Activated CD4-positive, alpha-beta T cell treated with anti-CD3 and anti-CD28 coated beads for 24 hours (primary cell): ENCODE measurements around the gene CD96.
"Not testable (repeated sequence)": the region's sequence is repeated elsewhere in the genome, so short reads cannot be mapped to it uniquely, and the experiment has no call there.

ENCODE experiments used
- DNase-seq, 2 donors: peaks; one replicate each; pipeline ENCODE4 v3.0.0-alpha.2; 2020; ENCODE audit warnings: low read depth in 2 of 2

The CD96 gene

DNA sequence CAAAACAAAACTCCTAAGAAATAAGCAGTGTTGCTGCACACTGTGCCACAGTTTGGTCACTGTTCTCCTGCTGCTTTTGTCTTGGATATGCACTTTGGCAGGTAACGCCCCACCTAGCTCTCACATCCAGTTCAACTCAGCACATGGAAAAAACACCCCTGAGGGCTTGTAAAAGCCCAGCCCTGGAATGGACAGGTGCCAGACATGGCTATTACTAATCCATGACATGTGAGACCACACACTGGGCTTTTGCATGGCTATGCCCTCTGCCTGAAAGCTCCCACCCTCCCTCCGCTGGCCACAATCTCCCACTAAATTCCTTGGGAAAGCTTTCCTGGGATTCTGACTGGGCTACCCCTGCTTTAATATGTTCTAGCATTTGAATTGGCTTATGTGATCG, 77.8 kb downstream of the CD96 start:
- no peak for DNase-seq

DNA sequence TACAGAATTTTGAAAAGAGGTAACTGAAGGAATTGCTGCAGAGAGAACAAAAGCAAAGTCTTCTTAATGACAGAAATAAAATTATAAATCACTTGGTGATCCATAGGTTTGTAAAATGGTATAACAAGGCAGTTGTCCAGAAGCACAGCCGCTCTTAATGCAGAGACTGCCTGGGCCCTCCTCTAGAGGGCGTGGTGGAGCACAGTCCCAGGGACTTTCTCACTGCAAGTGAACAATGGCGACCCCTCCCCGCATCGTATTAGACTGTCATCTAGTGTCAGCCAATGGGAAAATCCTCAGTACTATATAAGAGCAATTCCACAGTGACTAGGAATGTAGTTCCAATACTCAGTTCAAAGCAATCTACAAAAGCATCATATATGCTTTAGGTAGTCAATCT, 79.5 kb downstream of the CD96 start:
- no peak for DNase-seq

DNA sequence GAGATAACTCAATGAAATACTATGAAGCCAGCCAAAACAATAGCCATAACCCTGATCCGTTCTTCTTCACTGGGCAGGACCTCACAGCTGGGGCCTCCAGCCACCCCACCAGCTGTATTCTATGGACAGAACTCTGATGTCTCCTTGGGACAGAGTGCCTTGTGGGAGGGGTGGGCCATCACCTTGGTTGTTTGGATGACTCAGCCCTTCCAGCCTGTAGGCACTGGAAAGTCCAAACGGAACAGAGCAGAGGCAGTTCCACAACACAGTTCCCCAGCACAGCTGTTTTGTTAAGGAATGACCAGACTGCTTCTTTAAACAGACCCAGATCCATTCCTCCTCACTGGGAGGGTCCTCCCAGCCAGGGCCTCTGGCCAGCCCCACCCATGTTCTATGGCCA, 85.1 kb downstream of the CD96 start:
- DNase-seq: no peak

DNA sequence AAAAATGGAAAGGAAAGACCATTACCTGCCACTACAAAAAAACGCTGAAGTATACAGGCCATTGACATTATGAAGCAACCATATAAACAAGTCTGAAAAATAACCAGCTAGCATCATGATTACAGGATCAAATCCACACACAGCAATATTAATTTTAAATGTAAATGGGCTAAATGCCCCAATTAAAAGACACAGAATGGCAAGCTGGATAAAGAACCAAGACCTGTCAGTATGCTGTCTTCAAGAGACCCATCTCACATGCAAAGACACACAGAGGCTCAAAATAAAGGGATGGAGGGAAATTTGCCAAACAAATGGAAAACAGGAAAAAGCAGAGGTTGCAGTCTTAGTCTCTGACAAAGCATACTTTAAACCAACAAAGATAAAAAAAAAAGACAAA, 87.0 kb downstream of the CD96 start:
- DNase-seq: not testable (repeated sequence)

DNA sequence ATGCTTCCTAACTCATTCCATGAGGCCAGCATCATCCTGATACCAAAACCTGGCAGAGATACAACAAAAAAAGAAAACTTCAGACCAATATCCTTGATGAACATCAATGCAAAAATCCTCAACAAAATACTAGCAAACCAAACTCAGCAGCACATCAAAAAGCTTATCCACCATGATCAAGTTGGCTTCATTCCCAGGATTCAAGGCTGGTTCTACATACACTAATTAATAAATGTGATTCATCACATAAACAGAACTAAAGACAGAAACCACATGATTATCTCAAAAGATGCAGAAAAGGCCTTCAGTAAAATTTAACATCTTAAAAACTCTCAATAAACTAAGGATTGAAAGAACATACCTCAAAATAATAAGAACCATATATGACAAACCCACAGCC, 88.6 kb downstream of the CD96 start:
- not testable (repeated sequence) for DNase-seq

DNA sequence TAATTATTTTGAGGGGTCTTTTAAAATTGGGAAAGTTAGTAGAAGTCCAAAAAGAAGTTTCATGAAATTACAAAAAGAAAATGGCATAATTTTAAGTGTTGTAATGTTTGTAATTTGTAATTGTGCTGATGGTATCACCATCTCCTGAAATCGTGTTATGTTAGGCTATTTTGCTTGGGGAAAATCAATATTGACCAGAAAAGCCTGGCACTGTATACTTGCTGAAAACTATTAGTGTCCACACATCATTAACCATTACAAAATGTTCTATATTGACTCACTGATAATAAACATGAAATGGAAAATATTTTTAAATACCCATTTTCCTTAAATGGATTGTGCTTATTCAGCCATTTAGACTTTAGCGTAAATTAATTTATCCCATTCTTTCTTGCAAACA, 93.4 kb downstream of the CD96 start:
- DNase-seq: no peak

DNA sequence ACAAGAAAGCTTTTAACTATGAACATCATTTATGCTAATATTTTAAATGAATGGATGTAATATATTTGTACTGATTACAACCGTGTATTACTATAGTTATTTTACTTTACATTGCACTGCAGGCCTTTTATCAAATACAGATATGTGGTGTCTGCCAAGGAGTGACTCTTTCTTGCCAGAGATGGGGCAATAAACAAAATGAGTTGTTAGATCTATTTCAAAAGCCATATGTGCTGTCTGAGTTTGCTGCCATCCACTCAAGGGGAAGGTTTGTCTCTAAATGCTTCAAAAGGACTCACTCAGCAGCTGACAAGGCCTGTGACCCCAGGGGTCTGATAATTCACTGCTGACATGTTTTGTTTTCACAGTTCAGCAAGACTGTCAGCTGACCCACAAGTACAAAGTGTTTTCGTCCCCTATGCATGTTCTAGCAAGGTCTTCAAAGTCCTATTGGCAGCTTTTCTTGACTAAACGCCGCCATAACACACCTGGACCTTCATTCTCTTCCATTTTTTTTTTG, 94.4 kb downstream of the CD96 start:
- DNase-seq: no peak

DNA sequence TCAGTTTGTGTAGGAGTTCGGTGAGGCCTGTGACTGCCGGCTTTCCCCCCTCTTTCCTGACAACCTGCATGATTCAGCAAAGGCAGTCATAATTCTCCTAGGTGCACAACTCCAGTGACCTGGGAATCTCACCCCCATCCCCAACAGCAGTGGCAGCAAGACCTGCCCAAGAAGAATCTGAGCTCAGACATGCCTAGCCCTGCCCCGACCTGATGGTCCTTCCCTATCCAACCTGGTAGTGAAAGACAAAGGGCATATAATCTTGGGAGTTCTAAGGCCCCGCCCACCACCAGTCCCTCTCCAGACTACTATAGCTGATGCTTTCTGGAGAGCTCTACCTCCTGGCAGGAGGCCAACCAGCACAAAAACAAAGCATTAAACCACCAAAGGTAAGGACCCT, 97.3 kb downstream of the CD96 start:
- DNase-seq: no peak

DNA sequence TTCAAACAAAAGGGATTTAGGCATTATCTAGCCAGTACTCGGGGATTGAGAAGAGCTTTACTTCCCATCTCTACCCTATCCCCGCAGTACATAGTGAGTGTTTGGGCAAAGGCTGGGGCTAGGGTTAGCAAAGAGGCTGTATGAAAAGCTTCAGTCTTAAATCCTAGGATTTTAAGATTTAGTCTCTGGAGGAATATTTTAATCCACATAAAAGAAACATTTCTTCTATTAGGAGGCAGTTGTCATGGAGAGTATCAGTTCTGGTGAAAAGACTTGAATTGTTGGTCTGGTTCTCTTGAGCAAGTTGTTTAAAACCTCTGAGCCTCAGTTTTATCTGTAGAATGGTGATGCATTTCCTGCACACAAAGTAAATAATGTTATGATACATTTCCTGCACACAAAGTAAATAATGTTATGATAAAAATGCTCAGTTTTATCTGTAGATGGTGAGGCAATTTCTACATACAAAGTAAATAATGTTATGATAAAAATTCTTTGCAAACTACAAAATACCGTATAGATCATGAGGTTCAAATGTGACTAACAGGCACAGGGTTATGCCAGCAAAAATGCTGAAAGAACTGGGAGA, 107.1 kb downstream of the CD96 start:
- DNase-seq: no peak

DNA sequence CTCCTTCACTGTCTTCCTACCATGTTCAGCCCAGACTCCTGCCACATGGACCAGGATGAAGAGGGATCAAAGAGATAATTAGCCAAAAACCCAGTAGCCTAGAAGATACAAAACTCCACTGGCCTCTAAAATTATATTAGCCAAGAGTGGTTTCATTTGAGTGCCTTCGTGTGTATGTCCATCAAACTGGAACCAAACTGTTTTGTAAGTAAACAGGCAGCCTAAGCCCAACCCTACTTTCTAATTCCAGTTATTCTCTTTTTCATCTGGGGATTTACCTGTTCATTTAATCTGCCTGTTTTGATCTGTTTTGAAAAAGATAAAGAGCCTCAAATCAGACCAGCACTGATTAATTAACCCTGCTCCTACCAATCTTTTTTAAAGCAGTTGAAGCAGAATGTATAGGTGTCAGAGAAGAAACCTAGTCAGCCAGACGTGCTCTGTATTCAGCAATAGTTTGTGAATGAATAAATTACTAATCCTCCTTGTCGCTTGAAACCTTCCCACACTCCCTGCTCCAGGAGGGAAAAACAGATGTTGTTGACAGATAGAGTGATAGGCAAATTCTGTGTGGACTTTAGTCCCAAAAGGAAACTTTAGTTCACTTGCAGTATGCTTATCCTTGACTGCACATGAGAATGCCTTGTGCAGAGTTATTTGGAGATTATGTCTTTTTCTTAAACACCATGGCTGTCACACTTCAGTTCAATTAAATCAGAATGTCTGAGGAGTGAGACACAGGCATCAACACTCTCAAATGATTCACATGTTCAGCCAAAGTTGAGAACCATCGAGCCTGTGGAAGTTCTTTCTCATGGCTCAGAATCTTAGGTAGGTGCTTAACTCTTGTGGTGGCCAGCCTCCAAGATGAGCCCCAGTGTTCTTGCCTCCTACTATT, 108.6 kb downstream of the CD96 start:
- no peak for DNase-seq

DNA sequence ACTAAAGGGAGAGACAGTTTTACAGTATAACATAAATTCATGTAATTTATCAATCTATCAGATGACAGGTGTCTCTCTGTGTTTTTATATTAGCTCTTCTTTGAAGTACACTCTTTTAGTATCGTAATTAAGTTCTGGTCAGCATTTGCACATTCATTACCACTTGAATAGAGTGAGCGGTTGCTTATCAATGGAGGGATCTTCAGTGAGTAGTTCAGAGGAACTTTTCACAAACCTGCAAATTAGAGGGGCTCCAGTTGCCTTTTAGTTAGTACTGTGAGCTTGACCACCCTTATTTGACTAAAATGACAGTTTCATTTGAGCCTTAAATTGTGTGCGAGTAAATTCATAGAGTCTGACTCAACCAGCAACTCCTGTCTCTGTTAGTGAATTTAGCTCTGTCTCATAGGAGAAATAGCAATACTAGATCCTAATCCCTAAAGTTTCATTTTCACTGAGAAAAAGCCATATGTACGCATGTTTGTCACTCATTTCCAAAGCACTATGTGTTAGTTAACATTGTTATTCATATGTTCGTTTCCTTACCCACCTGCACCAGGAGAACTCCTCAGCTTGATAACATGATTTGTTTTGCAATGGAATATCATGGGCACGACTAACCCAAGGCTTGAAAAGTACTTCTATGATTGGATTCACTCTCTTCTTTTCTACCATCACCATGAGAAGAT, 110.6 kb downstream of the CD96 start:
- no peak for DNase-seq

DNA sequence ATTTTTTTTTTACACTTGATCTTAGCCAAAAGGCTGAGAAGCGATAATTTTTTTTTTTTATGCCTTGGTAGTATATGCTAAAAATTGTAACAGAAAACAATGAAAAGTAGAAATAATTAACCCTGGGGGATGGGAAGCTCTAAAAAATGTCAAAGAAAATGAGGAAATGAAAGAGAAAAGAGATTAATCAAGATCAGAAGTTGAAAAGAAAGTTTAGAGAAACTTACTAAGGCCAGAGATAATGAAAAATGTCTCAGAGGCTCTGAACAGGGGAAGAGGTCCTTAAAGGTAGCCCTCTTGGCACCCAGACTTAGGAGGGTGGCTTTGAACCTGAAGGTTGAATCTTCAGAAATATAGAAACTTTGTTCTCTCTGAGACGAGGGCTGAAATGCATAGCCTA, 111.8 kb downstream of the CD96 start:
- no peak for DNase-seq

DNA sequence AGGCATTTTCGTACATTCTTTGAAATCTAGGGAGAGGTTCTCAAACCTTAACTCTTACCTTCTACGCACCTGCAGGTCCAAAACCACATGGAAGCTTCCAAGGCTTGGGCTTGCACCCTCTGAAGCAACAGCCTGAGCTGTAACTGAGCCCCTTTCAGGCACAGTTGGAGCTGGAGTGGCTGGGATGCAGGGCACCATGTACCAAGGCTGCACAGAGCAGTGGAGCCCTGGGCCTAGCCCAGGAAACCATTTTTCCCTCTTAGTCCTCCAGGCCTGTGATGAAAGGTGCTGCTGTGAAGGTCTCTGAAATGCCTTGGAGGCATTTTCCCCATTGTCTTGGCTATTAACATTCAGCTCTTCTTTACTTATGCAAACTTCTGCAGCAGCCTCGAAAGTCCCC, 120.0 kb downstream of the CD96 start:
- DNase-seq: no peak

DNA sequence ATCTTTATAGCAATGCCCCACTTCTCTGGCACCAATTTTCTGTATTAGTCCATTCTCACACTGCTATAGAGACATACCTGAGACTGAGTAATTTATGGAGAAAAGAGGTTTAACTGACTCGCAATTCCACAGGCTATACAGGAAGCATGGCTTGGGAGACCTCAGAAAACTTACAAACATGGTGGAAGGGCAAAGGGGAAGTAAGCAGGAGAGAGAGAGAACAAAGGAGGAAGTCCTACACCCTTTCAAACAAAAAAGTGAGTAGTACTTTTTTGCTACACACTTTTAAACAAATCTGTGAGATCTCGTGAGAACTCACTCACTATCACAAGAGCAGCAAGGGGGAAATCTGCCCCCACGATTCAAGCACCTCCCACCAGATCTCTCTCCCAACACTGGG, 120.9 kb downstream of the CD96 start:
- no peak for DNase-seq

DNA sequence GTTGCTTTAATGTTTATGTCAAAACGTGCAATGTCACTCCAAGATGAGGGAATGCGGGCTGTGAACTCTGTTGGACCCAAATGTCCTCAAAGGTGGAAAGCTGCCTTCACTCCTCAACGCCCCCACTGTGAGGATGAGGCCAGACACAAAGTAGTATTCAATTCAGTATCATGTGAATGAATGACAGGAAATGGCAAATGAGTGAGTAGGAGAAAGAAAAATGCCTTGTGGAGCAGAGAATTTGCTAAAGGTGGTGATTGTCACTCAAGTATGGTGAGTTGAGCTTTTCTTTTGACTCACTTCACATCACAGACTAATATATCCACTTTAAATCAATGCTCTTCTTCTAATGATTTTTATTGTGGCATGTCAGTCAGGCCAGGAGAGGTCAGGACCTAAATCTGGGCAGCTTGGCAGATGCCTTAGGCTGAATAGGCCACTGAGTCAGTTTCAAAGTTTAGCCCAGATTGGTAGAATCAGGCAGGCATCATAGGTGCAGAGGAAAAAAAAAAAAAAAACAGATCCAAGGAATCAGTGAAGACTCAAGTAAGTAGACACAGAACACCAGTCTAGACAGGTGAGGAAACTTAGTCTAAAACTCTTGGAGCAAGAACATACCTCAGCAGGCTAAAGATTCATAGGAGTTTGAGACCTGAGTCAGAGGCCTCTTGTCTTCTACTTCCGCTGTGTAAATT, 124.2 kb downstream of the CD96 start:
- DNase-seq: no peak

DNA sequence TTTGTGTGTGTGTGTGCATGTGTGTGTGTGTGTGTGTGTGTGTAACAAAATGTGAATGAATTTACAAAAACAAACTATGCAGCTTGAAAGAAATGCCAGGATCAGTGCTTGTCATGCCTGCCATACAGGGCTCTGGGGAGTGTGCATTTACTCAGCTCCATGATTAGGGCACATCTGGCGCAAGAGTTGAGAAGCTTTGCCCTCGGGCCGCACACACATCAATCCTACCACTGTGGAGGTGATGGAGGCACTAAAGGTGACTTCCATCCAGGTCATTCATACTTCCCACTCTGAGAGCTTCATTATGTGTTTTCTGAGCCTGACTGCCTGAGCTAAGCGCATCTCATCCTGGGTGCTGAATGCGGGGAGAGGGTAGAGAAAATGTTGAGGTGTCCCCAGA, 125.2 kb downstream of the CD96 start:
- DNase-seq: no peak

DNA sequence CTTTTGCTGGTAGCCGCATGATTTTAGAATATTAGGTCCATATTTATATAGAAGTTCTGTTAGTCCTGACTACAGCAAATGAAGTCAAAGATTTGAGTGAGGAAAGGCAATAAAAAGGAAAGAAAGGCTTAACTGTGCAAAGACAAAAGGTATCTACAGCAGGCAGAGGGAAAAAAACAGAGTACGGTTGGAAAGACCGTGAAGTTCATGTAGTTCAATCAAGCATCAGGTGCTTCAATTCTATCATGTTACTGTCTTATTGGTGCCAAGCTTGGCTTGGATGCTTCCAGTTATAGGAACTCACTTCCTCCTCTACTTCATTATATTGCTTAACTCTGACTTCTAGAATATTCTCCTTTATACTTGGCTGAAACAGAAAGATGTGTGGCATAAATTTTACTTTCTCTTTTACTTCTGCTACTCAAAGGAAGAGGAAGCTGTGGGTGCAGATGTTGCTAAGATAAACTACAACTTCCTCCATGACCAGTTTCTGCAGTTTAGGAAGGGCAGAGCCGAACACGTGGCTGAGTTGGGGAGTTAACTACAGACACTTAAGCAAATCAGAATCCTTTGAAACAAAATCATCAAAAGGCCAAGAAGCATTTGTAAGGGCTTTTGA, 125.7 kb downstream of the CD96 start:
- DNase-seq: peak; percentile 38 to 43

DNA sequence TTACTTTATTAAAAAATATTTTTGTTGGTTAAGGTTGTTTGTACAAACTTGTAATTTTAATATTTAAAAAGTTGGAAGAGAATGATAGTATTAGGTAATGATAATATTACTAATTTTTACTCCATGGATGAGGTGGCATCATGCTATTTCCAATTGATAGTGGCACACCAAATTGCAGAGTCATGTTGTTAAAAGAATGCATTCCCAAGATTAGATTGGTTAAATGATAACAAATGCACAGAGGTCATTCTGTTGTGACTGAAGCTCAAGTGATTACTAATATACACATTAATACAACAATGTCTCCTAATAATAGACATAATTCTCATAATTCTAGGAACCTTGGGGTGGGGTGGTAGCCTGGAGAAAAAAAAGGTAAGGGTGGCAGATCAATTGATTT, 126.3 kb downstream of the CD96 start:
- no peak for DNase-seq

DNA sequence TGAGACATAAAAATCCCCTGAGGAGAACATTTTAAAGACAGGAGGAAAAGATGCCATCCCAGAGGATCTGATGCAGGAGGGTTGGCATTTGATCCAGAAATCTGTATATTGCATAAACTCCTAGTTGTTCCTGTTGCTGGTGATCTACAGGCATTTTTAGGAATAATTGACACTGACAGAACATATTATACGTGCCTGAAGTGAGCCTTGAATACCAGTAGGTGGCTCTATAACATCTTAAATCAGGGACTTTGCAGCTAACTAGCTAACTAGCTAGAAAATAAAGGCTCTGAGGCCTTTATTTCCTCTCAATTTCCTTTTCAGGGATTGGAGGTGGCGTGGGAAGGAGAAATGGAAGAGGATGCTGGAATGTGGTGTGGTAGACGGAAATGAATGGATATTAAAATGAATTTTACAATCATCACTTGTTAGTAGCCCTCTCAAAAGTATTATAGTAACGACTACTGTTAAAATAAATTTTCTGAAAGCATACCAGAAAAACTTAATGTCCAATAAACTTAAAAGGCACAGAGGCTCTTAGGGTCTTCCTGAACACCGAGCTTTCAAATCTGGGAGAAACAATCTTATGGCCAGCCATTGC, 127.0 kb downstream of the CD96 start:
- DNase-seq: no peak

DNA sequence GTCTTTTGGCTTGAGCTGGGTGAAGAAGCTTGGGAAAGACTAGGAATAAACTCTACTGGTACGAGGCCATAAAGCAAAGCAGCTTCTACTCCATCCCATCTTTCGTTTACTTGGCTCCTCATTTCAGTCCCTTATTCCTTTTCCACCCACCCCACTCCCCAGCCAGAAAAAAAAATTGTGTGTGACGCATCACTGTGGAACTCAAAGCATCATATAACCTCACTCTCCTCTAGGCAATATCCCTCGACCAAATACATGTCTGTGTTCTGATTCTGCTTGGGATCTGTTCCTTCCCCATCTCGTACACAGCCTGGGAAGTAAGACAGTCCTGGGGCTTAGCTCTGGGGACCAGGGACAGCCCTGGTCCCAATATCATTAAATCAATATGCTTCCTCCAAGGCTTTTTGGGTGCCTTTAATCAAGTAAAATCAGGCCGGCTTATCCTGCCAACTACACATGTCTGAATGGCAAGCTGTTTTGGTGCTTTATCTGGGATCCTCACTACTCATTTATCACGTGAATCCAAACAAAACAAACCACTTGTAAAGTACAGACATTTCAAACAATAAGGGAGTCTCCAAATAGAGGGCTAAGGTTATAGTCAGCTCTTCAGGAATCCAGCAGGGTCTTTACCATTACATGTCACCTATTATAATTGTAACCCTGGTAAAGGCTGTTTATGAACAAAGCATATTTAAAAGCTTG, 128.1 kb downstream of the CD96 start:
- DNase-seq: no peak

DNA sequence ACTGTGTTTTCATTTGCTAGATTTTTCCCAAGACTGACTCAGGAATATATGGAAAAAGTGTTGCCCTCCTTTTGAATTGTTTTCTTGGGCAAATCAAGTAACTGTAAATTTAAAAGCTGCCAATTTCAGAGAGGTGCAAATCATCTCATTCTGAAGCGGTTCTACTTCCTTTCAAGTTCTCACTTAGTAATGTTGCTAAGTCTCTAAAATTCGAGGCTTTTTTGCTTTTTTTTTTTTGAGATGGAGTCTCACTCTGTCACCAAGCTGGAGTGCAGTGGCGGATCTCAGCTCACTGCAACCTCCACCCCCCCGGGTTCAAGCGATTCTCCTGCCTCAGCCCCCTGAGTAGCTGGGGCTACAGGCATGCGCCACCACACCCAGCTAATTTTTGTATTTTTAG, 130.5 kb downstream of the CD96 start:
- DNase-seq: not testable (repeated sequence)
